ENCODE data around the gene PREX1. TPM values are rescaled to one million over a fixed set of nuclear protein-coding genes. Genes with fewer than 3 reads are reported as not detected.

Gene PREX1
- total RNA-seq, 1 experiment from 2014 or later = 3.3 TPM

- TF ChIP-seq EZH2 (IDR thresholded peaks at IDR 0.05; ENCODE audit: low read depth) = no peak
- TF ChIP-seq, protein P1, sequence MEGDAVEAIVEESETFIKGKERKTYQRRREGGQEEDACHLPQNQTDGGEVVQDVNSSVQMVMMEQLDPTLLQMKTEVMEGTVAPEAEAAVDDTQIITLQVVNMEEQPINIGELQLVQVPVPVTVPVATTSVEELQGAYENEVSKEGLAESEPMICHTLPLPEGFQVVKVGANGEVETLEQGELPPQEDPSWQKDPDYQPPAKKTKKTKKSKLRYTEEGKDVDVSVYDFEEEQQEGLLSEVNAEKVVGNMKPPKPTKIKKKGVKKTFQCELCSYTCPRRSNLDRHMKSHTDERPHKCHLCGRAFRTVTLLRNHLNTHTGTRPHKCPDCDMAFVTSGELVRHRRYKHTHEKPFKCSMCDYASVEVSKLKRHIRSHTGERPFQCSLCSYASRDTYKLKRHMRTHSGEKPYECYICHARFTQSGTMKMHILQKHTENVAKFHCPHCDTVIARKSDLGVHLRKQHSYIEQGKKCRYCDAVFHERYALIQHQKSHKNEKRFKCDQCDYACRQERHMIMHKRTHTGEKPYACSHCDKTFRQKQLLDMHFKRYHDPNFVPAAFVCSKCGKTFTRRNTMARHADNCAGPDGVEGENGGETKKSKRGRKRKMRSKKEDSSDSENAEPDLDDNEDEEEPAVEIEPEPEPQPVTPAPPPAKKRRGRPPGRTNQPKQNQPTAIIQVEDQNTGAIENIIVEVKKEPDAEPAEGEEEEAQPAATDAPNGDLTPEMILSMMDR (conservative IDR thresholded peaks at IDR 0.05) = no peak
- no peak for DNase-seq
- H3K36me3 ChIP-seq (ENCODE audit: low read depth) = no peaks in the 10 kb centered on the region
- no TSS peak for BruUV-seq (replicated peaks)
- CTCF ChIA-PET = no interaction called here
- POLR2A ChIA-PET (ENCODE audit: unreplicated experiment) = no interaction called here
- H4K20me1 ChIP-seq (ENCODE audit: insufficient read depth) = no peaks in the 10 kb centered on the region
- no peak overlapping the region for H3K4me3 ChIP-seq
- H3K79me2 ChIP-seq (ENCODE audit: low read depth) = no peaks in the 10 kb centered on the region
- no peaks in the 10 kb centered on the region for H3K27me3 ChIP-seq (ENCODE audit: insufficient read depth, low read depth)
- H3K27ac ChIP-seq = no peak overlapping the region
- intact Hi-C loops (cut with micrococcal nuclease; ENCODE audit: unreplicated experiment) = no loop called here
- H3K4me1 ChIP-seq (replicated peaks; ENCODE audit: insufficient read depth) = 0 out of 2 replicates have a peak, but pooled peaks cover 3% of the 10 kb centered on the region
- H3K4me2 ChIP-seq = no peak overlapping the region
- H2AFZ ChIP-seq = no peak overlapping the region
- H3K9me2 ChIP-seq (ENCODE audit: insufficient read depth) = no peaks in the 10 kb centered on the region
- H3F3A ChIP-seq (ENCODE audit: insufficient read depth, low read depth) = no peaks in the 10 kb centered on the region
- H3K9me3 ChIP-seq (ENCODE audit: insufficient read depth, low read depth) = no peaks in the 10 kb centered on the region
Measured at GRCh38 chr20:48606172-48606840, 221.5 kb downstream of the PREX1 start.

DNA sequence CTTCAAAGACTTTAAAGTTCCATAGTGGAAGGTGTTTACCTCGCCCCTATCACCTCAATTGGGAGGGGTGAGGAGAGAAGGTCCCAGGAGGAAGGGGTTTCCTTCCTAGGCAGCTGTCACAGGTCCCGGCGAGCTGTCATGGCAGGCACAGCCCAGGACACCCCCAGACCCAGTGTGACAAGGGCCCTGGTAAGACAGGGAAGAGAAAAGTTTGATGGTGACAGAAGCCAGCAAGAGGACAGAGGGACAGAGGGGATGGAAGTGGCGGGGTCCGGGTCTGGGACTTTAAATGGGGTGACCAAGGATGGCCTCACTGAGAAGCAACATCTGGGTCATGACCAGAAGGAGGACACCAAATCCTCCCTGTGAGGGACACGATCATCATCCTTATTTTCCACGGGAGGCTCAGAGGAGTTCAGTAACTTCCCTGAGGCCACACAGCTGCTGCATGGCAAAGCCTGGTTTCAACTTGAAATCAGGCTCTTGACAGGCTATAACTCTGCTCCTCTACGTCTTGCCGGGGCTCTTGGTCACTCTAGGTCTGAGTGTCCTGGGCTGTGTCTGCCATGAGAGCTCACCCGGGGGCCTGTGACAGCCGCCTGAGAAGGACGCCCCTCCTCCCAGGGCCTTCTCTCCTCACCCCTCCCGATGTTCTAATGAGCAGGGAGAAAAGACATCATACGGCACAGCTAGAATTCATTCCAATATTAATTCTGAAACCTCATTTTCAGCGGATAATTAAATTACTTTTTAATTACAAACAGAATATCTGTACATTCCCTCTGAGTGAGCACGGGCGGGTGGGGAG, 222.2 kb downstream of the PREX1 start:
- intact Hi-C loops (cut with micrococcal nuclease; ENCODE audit: unreplicated experiment) = no loop called here
- no peaks in the 10 kb centered on the region for H4K20me1 ChIP-seq (ENCODE audit: insufficient read depth)
- H3K4me2 ChIP-seq = no peak overlapping the region
- H3K9me3 ChIP-seq (ENCODE audit: insufficient read depth, low read depth) = no peaks in the 10 kb centered on the region
- H3K36me3 ChIP-seq (ENCODE audit: low read depth) = no peaks in the 10 kb centered on the region
- TF ChIP-seq, protein P1 (conservative IDR thresholded peaks at IDR 0.05) = no peak
- TF ChIP-seq EZH2 (IDR thresholded peaks at IDR 0.05; ENCODE audit: low read depth) = no peak
- no peaks in the 10 kb centered on the region for H3K79me2 ChIP-seq (ENCODE audit: low read depth)
- no peak overlapping the region for H3K27ac ChIP-seq
- 0 out of 2 replicates have a peak, but pooled peaks cover 3% of the 10 kb centered on the region for H3K4me1 ChIP-seq (replicated peaks; ENCODE audit: insufficient read depth)
- no peak overlapping the region for H3K4me3 ChIP-seq
- H3F3A ChIP-seq (ENCODE audit: insufficient read depth, low read depth) = no peaks in the 10 kb centered on the region
- no peak overlapping the region for H2AFZ ChIP-seq
- ChIA-PET POLR2A (ENCODE audit: unreplicated experiment) (no interaction called here), CTCF (no interaction called here)
- no peaks in the 10 kb centered on the region for H3K9me2 ChIP-seq (ENCODE audit: insufficient read depth)
- H3K27me3 ChIP-seq (ENCODE audit: insufficient read depth, low read depth) = no peaks in the 10 kb centered on the region
- no peak for DNase-seq
- no TSS peak for BruUV-seq (replicated peaks)

- POLR2A ChIA-PET (ENCODE audit: unreplicated experiment) = no interaction called here
- no peaks in the 10 kb centered on the region for H3K79me2 ChIP-seq (ENCODE audit: low read depth)
- CTCF ChIA-PET = no interaction called here
Measured at GRCh38 chr20:48604936-48605335, 222.9 kb downstream of the PREX1 start.

More at GRCh38 chr20:48604936-48605335, 222.9 kb downstream of the PREX1 start:
- Histone ChIP-seq H3K27ac (no peak overlapping the region), H3K4me3 (no peak overlapping the region), H4K20me1 (ENCODE audit: insufficient read depth) (no peaks in the 10 kb centered on the region), H3K4me1 (replicated peaks; ENCODE audit: insufficient read depth) (0 out of 2 replicates have a peak, but pooled peaks cover 3% of the 10 kb centered on the region), H3K36me3 (ENCODE audit: low read depth) (no peaks in the 10 kb centered on the region), H3K9me3 (ENCODE audit: insufficient read depth, low read depth) (no peaks in the 10 kb centered on the region), H3K27me3 (ENCODE audit: insufficient read depth, low read depth) (no peaks in the 10 kb centered on the region), H3K4me2 (no peak overlapping the region), H3F3A (ENCODE audit: insufficient read depth, low read depth) (no peaks in the 10 kb centered on the region), H2AFZ (no peak overlapping the region), H3K9me2 (ENCODE audit: insufficient read depth) (no peaks in the 10 kb centered on the region)
- TF ChIP-seq, protein P1 (conservative IDR thresholded peaks at IDR 0.05) = no peak
- no peak for TF ChIP-seq EZH2 (IDR thresholded peaks at IDR 0.05; ENCODE audit: low read depth)
- no TSS peak for BruUV-seq (replicated peaks)
- intact Hi-C loops (cut with micrococcal nuclease; ENCODE audit: unreplicated experiment) = no loop called here
- no peak for DNase-seq

Measured in PC-9 (cell line).